Fibroblast of the aortic adventitia (primary cell): Measurements from ENCODE around the gene C1GALT1C1. TPM values are rescaled to one million over a fixed set of nuclear protein-coding genes. Genes with fewer than 3 reads are reported as not detected.
A peak's percentile ranks its signal among the peaks of the same experiment; 100 is the strongest.
"Not testable (repeated sequence)": the region's sequence is repeated elsewhere in the genome, so short reads cannot be mapped to it uniquely, and the experiment has no call there.

Source experiments
- DNase-seq: peaks from one replicate; pipeline ENCODE4 v3.0.0-alpha.2; 2010; ENCODE audit warnings: low read depth
- H3K4me3 ChIP-seq: 2 replicates; pipeline ENCODE4 v1.5.1; 2011; ENCODE audit warnings: low read depth, mild to moderate bottlenecking, control low read depth, low read length, moderate library complexity
- total RNA-seq: library from RNA; depleted of rRNA; stranded (reverse); fragments of >200 nt; gene quantifications from 2 replicates; pipeline ENCODE4 v1.2.3, GENCODE V29; 2012; ENCODE audit warnings: low replicate concordance
- TF ChIP-seq, protein P1 (sequence below): IDR thresholded peaks from 2 replicates; pipeline ENCODE4 v1.5.1; 2011; ENCODE audit warnings: mild to moderate bottlenecking, low read length, control low read depth, inconsistent platforms; ENCODE audit not compliant: insufficient read depth

Gene C1GALT1C1
- total RNA-seq: 41.1 and 47.1 TPM in 2 replicates

DNA sequence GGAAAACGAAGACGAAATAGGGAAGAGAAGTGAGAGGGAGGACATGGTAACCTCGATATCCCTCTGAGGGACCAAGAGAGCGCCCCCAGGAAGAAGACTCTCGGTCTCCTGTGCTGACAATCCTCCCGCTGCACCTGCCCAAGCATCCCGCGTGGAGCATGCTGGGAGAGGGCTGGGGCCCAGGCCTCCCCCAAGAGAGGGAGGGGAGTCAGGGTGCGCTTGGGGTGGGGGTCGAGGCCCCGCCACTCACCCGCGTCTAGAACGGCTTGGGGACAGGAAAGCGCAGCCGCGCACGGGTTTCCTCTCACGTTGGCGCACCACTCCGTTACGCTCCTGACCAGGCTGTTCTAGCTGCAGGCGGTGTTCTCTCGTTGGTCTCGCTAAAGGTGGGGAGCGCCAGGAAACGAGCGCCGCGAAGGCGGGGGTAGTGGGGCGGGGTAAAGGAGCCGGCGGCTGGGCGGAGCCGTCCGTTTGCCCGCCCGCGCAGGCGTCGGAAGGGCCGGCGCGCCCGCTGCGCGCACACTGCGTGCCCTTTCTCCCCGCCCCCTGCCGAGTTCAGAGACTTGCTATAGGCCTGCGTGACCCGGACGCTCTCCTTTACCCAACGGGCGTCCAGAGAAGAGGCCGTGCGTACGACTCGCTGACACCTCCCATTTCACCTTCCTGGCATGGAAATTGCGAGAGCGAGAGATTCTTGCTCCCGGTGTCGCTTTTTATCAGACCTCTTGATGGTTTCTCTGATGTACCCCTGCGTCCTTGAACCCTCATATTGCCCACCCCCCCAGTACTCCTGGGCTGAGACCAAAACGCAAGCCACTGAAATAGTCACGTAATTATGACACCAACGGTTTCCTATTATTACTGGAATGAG lies at the start of gene C1GALT1C1:
Gene C1GALT1C1, minus strand, starts transcription at position 388 of the 871 bp plus-strand sequence. CDS start 2,888 bp downstream, outside the sequence.
- H3K4me3 ChIP-seq: peak within 1 kb of the TSS; percentile 78
- peak; percentile 90 for DNase-seq
- TF ChIP-seq, protein P1, sequence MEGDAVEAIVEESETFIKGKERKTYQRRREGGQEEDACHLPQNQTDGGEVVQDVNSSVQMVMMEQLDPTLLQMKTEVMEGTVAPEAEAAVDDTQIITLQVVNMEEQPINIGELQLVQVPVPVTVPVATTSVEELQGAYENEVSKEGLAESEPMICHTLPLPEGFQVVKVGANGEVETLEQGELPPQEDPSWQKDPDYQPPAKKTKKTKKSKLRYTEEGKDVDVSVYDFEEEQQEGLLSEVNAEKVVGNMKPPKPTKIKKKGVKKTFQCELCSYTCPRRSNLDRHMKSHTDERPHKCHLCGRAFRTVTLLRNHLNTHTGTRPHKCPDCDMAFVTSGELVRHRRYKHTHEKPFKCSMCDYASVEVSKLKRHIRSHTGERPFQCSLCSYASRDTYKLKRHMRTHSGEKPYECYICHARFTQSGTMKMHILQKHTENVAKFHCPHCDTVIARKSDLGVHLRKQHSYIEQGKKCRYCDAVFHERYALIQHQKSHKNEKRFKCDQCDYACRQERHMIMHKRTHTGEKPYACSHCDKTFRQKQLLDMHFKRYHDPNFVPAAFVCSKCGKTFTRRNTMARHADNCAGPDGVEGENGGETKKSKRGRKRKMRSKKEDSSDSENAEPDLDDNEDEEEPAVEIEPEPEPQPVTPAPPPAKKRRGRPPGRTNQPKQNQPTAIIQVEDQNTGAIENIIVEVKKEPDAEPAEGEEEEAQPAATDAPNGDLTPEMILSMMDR: no peak

DNA sequence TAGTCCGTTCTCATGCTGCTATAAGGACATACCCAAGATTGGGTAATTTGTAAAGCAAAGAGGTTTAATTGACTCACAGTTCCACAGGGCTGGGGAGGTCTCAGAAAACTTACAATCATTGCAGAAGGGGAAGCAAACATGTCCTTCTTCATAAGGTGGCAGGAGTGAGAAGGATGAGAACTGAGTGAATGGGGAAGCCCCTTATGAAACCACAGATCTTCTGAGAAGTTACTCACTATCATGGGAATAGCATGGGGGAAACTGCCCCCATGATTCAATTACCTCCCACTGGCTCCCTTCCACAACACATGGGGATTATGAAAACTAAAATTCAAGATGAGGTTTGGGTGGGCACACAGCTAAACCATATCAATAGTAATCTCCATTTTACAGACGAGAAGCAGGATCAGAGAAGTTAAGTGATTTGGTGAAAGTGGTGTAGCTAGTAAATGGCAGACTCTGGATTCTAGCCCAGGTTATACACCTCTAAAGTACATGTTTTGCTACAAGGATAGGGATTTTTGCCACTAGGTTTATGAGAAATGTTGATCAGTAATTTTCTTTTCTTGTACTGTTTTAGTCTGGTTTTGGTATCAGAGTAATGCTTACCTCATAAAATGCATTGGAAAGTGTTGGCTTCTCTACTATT lies 47.3 kb upstream of the C1GALT1C1 start:
- no peak for DNase-seq
- TF ChIP-seq, protein P1: no peak
- no peak overlapping the region for H3K4me3 ChIP-seq

DNA sequence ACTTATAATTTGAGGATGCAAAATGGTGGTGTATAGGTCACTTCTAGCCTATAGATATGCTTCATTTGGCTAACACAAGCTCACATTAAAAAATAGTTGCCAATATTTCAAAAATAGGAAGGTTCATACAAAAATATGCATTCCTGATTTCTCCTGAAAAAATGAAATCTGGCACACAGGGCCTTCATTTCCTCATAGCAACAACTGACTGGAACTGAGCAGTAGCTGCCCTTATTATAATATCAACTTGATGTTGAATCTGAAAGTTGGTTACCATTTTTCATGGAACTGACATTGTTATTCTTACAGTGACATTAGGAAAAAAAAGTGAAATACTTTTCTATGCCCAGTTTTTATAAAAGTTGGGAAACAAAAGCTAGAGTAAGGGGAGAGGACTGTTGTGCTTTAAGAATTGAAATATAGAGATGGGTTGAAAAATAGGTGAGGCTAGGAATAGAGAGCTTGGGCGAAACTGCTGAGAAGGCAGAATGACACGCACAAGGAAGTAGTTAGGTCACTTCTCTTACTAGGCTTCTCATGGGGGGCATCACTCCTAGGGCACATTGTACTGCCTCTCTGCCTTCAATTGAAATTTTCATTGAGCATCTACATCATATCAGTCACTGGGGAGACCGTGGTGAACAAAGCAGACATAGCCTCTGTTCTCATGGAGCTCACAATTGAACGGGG lies 43.1 kb upstream of the C1GALT1C1 start:
- DNase-seq: peak; percentile 30
- TF ChIP-seq, protein P1: no peak
- H3K4me3 ChIP-seq: no peak overlapping the region

DNA sequence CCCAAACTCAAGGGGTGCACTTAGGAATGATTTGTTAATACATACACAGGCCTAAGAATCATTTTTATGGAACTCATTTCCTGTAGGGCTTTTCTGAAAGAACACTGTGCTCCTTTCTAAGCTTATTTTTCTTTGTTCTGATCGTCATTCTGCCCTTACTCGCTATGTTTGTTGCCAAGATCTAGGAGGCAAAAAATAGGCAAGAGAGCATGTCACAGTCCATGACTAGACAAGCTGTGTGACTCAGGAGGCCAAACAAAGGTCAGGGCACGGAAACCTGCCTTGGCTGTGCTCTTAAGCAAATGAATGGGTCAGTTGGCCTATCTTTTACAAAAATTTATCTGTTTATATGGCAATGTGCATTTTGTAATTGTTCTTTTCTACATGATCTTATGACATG lies 42.5 kb upstream of the C1GALT1C1 start:
- DNase-seq: peak; percentile 86
- TF ChIP-seq, protein P1: no peak
- no peak overlapping the region for H3K4me3 ChIP-seq

DNA sequence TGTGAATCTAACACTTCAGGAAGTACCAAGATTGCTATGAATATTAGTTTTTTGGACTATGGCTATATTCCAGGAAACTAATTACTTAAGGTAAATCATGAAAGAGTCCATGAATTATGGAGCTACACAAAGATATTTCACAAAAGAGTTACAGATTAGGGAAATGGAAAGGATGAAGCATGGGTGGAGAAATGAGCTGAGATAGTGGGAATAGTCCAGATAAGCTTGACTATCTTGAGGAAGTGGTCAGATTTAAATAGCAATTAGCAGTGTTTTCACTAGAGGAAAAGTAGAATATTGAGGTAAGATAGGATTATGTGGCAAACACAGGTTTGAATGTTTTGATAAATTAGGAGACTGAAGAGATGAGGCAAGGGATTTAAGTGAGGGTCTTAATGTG lies 42.1 kb upstream of the C1GALT1C1 start:
- H3K4me3 ChIP-seq: no peak overlapping the region
- DNase-seq: peak; percentile 26
- TF ChIP-seq, protein P1: no peak

DNA sequence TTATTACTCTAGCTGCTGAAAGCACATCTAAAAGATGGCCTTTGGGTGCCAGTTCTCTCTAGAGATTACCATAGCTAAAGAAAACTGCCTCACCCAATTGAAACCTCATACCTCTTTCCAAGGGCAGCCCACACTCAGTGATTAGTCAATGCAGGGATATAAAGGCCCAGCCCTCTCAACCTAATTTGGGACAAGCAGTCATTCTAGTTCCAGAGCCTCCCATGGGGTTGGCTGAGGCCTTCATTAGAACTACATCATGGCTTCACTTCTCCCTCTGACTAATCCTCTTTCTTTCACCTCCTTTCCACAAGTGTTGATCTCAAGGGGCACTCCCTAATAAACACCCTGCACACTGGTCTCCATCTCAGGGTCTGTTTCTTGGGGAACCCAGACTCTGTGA lies 38.5 kb upstream of the C1GALT1C1 start:
- TF ChIP-seq, protein P1: no peak
- no peak for DNase-seq
- no peak overlapping the region for H3K4me3 ChIP-seq

GRCh38 chrX:120664535-120664934 lies 34.7 kb upstream of the C1GALT1C1 start:
- not testable (repeated sequence) for H3K4me3 ChIP-seq, DNase-seq
